IMR-90 (cell line): ENCODE data around the gene PTPN21. TPM values are rescaled to one million over a fixed set of nuclear protein-coding genes. Genes with fewer than 3 reads are reported as not detected.

Source experiments
- ATAC-seq: fragments of 200-7000 bp; cut with Tn5 transposase; 2 replicates; pipeline ENCODE4 v1.9.1; 2020; ENCODE audit warnings: low read depth, mild to moderate bottlenecking, moderate library complexity
- BruUV-seq: library from RNA; stranded (reverse); fragments of 400-500 nt; replicated peaks from 2 replicates; lab custom pipeline; 2021; lab: Mats Ljungman, UMichigan
- CTCF ChIA-PET: fragments of 300-600 bp; formaldehyde crosslinking; extraction: SDS; loops from one replicate; lab custom pipeline; 2021; ENCODE audit warnings: antibody characterized with exemption; lab: Yijun Ruan, JAX
- POLR2A ChIA-PET: fragments of 300-600 bp; sonication (Branson Sonifier 250); formaldehyde crosslinking; loops from one replicate; lab custom pipeline; 2022; ENCODE audit warnings: antibody characterized with exemption; ENCODE audit not compliant: unreplicated experiment; lab: Charles Lee
- DNase-seq: peaks from one replicate; pipeline ENCODE4 v3.0.0; 2013
- H2AFZ ChIP-seq: replicated peaks from 2 replicates; pipeline ENCODE3; 2013; ENCODE audit warnings: low read length, mild to moderate bottlenecking; ENCODE audit not compliant: poor library complexity
- H2AK5ac ChIP-seq: 2 replicates; pipeline ENCODE4 v1.6.1; 2013; ENCODE audit warnings: low read depth, low read length, inconsistent platforms
- H2AK9ac ChIP-seq: replicated peaks from 2 replicates; pipeline ENCODE3; 2013; ENCODE audit warnings: mild to moderate bottlenecking, low read depth, low read length, moderate library complexity; ENCODE audit not compliant: poor library complexity
- H2BK120ac ChIP-seq: 2 replicates; pipeline ENCODE4 v1.6.1; 2013; ENCODE audit warnings: low read depth, low read length, inconsistent platforms
- H2BK15ac ChIP-seq: 3 replicates; pipeline ENCODE4 v1.6.1; 2013; ENCODE audit warnings: low read depth, low read length, inconsistent platforms
- H2BK20ac ChIP-seq: 2 replicates; pipeline ENCODE4 v1.6.1; 2013; ENCODE audit warnings: low read depth, mild to moderate bottlenecking, inconsistent platforms, low read length, moderate library complexity
- H2BK5ac ChIP-seq: 2 replicates; pipeline ENCODE4 v1.6.1; 2013; ENCODE audit warnings: mild to moderate bottlenecking, low read depth, low read length, inconsistent platforms; ENCODE audit not compliant: poor library complexity, severe bottlenecking
- H3K14ac ChIP-seq: replicated peaks from 2 replicates; pipeline ENCODE4 v1.6.1; 2013; ENCODE audit warnings: low read depth, low read length, inconsistent platforms
- H3K18ac ChIP-seq: 2 replicates; pipeline ENCODE4 v1.6.1; 2013; ENCODE audit warnings: low read depth, low read length, control low read depth
- H3K23ac ChIP-seq: 2 replicates; pipeline ENCODE4 v1.6.1; 2013; ENCODE audit warnings: low read depth, low read length, inconsistent platforms
- H3K27ac ChIP-seq: 2 replicates; pipeline ENCODE4 v1.5.1; 2013; ENCODE audit warnings: mild to moderate bottlenecking, control low read depth, low read length; ENCODE audit not compliant: insufficient read depth
- H3K27me3 ChIP-seq: 2 replicates; pipeline ENCODE4 v1.6.1; 2013; ENCODE audit warnings: low read length; ENCODE audit not compliant: control insufficient read depth, insufficient read depth
- H3K36me3 ChIP-seq: 2 replicates; pipeline ENCODE4 v1.6.1; 2013; ENCODE audit warnings: low read length, mixed read lengths; ENCODE audit not compliant: control insufficient read depth, insufficient read depth
- H3K4ac ChIP-seq: 2 replicates; pipeline ENCODE4 v1.6.1; 2013; ENCODE audit warnings: low read depth, low read length, inconsistent platforms
- H3K4me1 ChIP-seq: 2 replicates; pipeline ENCODE4 v1.6.1; 2013; ENCODE audit warnings: low read length, mixed read lengths; ENCODE audit not compliant: control insufficient read depth, insufficient read depth
- H3K4me2 ChIP-seq: 2 replicates; pipeline ENCODE4 v1.6.1; 2013; ENCODE audit warnings: low read depth, mild to moderate bottlenecking, control low read depth, low read length, moderate library complexity
- H3K4me3 ChIP-seq: 2 replicates; pipeline ENCODE4 v1.5.1; 2013; ENCODE audit warnings: low read depth, mild to moderate bottlenecking, control low read depth, low read length, moderate library complexity; ENCODE audit not compliant: insufficient read depth
- H3K56ac ChIP-seq: 2 replicates; pipeline ENCODE4 v1.6.1; 2013; ENCODE audit warnings: low read length, inconsistent platforms; ENCODE audit not compliant: insufficient read depth; ENCODE audit errors: extremely low read depth
- H3K79me1 ChIP-seq, 2 experiments: 2 replicates each; pipeline ENCODE4 v1.6.1; 2013; ENCODE audit warnings: low read length in 2 of 2, inconsistent platforms in 1 of 2, low read depth in 1 of 2
- H3K9ac ChIP-seq: 2 replicates; pipeline ENCODE4 v1.6.1; 2013; ENCODE audit warnings: low read depth, low read length, control low read depth
- H3K9me1 ChIP-seq: 2 replicates; pipeline ENCODE4 v1.6.1; 2013; ENCODE audit warnings: low read length, inconsistent platforms; ENCODE audit not compliant: insufficient read depth
- H3K9me3 ChIP-seq: 2 replicates; pipeline ENCODE4 v1.6.1; 2013; ENCODE audit warnings: low read length; ENCODE audit not compliant: control insufficient read depth, insufficient read depth
- H4K20me1 ChIP-seq: 2 replicates; pipeline ENCODE4 v1.6.1; 2013; ENCODE audit warnings: low read length, inconsistent platforms; ENCODE audit not compliant: insufficient read depth
- H4K5ac ChIP-seq: 2 replicates; pipeline ENCODE4 v1.6.1; 2013; ENCODE audit warnings: mild to moderate bottlenecking, low read depth, low read length, control low read depth
- H4K8ac ChIP-seq, 2 experiments: 2 replicates each; pipeline ENCODE4 v1.6.1; 2013; ENCODE audit warnings: low read depth in 2 of 2, low read length in 2 of 2, control low read depth in 1 of 2, inconsistent platforms in 1 of 2
- H4K91ac ChIP-seq: 2 replicates; pipeline ENCODE4 v1.6.1; 2013; ENCODE audit warnings: low read depth, low read length, inconsistent platforms; ENCODE audit not compliant: insufficient read depth
- BHLHE40 ChIP-seq: fragments of 150-350 bp; IDR thresholded peaks from 2 replicates; pipeline ENCODE4 v1.6.1; 2016; ENCODE audit warnings: mild to moderate bottlenecking, low read depth, low read length
- CHD1 ChIP-seq: IDR thresholded peaks from 2 replicates; pipeline ENCODE4 v1.6.1; 2012; ENCODE audit warnings: low read depth, low read length, improper control_type of control experiment
- ELK1 ChIP-seq: fragments of 150-350 bp; IDR thresholded peaks from 2 replicates; pipeline ENCODE4 v1.6.1; 2016; ENCODE audit warnings: low read depth, mild to moderate bottlenecking, low read length, moderate library complexity, borderline replicate concordance
- FOS ChIP-seq: fragments of 150-350 bp; IDR thresholded peaks from 2 replicates; pipeline ENCODE4 v1.6.1; 2016; ENCODE audit warnings: low read depth, low read length
- MAZ ChIP-seq: IDR thresholded peaks from 2 replicates; pipeline ENCODE4 v1.6.1; 2012; ENCODE audit warnings: low read depth, mild to moderate bottlenecking, low read length, improper control_type of control experiment, moderate library complexity, borderline replicate concordance
- MXI1 ChIP-seq: IDR thresholded peaks from 2 replicates; pipeline ENCODE4 v1.6.1; 2012; ENCODE audit warnings: low read depth, mild to moderate bottlenecking, low read length, moderate library complexity, borderline replicate concordance
- POLR2A ChIP-seq: IDR thresholded peaks from 2 replicates; pipeline ENCODE4 v1.6.1; 2012; ENCODE audit warnings: mild to moderate bottlenecking, low read depth, low read length
- RCOR1 ChIP-seq: IDR thresholded peaks from 2 replicates; pipeline ENCODE4 v1.6.1; 2012; ENCODE audit warnings: mild to moderate bottlenecking, low read length, improper control_type of control experiment; ENCODE audit not compliant: insufficient replicate concordance
- RFX5 ChIP-seq: IDR thresholded peaks from 2 replicates; pipeline ENCODE4 v1.8.0; 2012; ENCODE audit warnings: low read depth, mild to moderate bottlenecking, low read length, moderate library complexity
- SMC3 ChIP-seq: fragments of 150-350 bp; IDR thresholded peaks from 2 replicates; pipeline ENCODE4 v1.6.1; 2016; ENCODE audit warnings: low read depth, mild to moderate bottlenecking, antibody characterized with exemption, low read length, moderate library complexity
- WGBS, 2 experiments: methylation state at CpG; one replicate each; pipeline versions ENCODE4 v1.1.5 to v1.1.7; 2013; ENCODE audit warnings: missing lambda C conversion rate in 2 of 2; ENCODE audit not compliant: insufficient read length in 1 of 2; ENCODE audit errors: extremely low coverage in 2 of 2; 5-methylcytosine and 5-hydroxymethylcytosine counted together
- dilution Hi-C: fragments of 300-500 bp; cut with HindIII; formaldehyde crosslinking; loops from one replicate; pipeline ENCODE4 v1.14.3; 2018; ENCODE audit warnings: low sequenced_read_pairs; ENCODE audit not compliant: unreplicated experiment
- in situ Hi-C: fragments of 300-500 bp; cut with MboI; formaldehyde crosslinking; loops from 3 replicates; pipeline ENCODE4 v1.14.3; 2019; ENCODE audit warnings: low sequenced_read_pairs, inconsistent platforms, mixed read lengths
- intact Hi-C: fragments of 100-400 bp; cut with micrococcal nuclease; formaldehyde crosslinking; loops from 2 replicates; pipeline ENCODE4 v1.10.0; 2022
- polyA plus RNA-seq, 3 experiments: library from polyadenylated mRNA; depleted of rRNA; stranded (reverse); fragments of >200 nt; gene quantifications; 2 replicates each; pipeline ENCODE4 v1.2.3, GENCODE V29; 2012; ENCODE audit warnings: low replicate concordance in 1 of 3
- total RNA-seq: library from RNA; depleted of rRNA; stranded (reverse); fragments of >200 nt; gene quantifications from 2 replicates; pipeline ENCODE4 v1.2.3, GENCODE V29; 2012

Gene PTPN21
- total and polyA plus RNA-seq, 2 of the 4 experiments (the other 2 are of a cell fraction), result 10.4 to 10.7 TPM

GRCh38 chr14:88430976-88431375 lies 123.8 kb downstream of the PTPN21 start:
- dilution Hi-C loops, result no loop called here
- intact Hi-C loops, result no loop called here

More at GRCh38 chr14:88430976-88431375, 123.8 kb downstream of the PTPN21 start:
- ATAC-seq (no peak), DNase-seq (no peak)
- Histone ChIP-seq H4K8ac (no peak overlapping the region), H2AK5ac (no peak overlapping the region), H3K9me3 (no peaks in the 10 kb centered on the region), H4K5ac (no peak overlapping the region), H3K79me1 (peaks cover 3 to 4% of the 10 kb centered on the region in 2 experiments; a peak in 3 of 4 replicates), H3K4me3 (no peak overlapping the region), H3K9me1 (peaks cover 2% of the 10 kb centered on the region; the same call in 1 of the 2 replicates), H3K9ac (no peak overlapping the region), H4K91ac (no peak overlapping the region), H3K4me2 (no peak overlapping the region), H3K27me3 (no peaks in the 10 kb centered on the region), H2BK5ac (no peak overlapping the region), H2AK9ac (no peak overlapping the region), H3K56ac (no peak overlapping the region), H2BK120ac (no peak overlapping the region), H3K14ac (no peak overlapping the region), H3K36me3 (peaks cover 7% of the 10 kb centered on the region; the same call in 1 of the 2 replicates), H2AFZ (no peak overlapping the region), H2BK20ac (no peak overlapping the region), H2BK15ac (no peak overlapping the region), H3K27ac (no peak overlapping the region), H3K23ac (no peak overlapping the region), H3K18ac (no peak overlapping the region), H3K4ac (no peak overlapping the region), H4K20me1 (no peaks in the 10 kb centered on the region), H3K4me1 (peaks cover 5% of the 10 kb centered on the region)
- WGBS, 2 experiments, result no CpG with 5 or more reads among the region's 2 CpGs
- BruUV-seq, result no TSS peak
- TF ChIP-seq SMC3 (no peak), MXI1 (no peak), POLR2A (no peak), RCOR1 (no peak), CHD1 (no peak), MAZ (no peak), FOS (no peak), ELK1 (no peak), RFX5 (no peak), BHLHE40 (no peak)
- POLR2A ChIA-PET, result no interaction called here
- CTCF ChIA-PET, result no interaction called here
- in situ Hi-C loops, result no loop called here
